ENCODE data around the gene RPS6KA5. TPM values are rescaled to one million over a fixed set of nuclear protein-coding genes. Genes with fewer than 3 reads are reported as not detected.
"Not testable (repeated sequence)": the region's sequence is repeated elsewhere in the genome, so short reads cannot be mapped to it uniquely, and the experiment has no call there.

RPS6KA5 gene
- total RNA-seq, 1 experiment from 2014 or later: 2.6 TPM

- Histone ChIP-seq H3K36me3 (ENCODE audit: control insufficient read depth, insufficient read depth, low read length) (no peaks in the 10 kb centered on the region), H3K4me1 (ENCODE audit: control insufficient read depth, insufficient read depth, low read length) (no peaks in the 10 kb centered on the region), H3K27ac (ENCODE audit: low read length) (no peak overlapping the region), H3K27me3 (ENCODE audit: control insufficient read depth, insufficient read depth, low read length) (no peaks in the 10 kb centered on the region), H3K4me3 (ENCODE audit: low read depth in 2 of 2, low read length in 2 of 2) (no peak overlapping the region), H3K9me3 (ENCODE audit: control insufficient read depth, insufficient read depth, low read depth, low read length) (no peaks in the 10 kb centered on the region)
- ChIA-PET CTCF (no interaction called here), POLR2A (no interaction called here)
- DNase-seq (ENCODE audit: low read depth, low spot score) (no peak), ATAC-seq (no peak)
- no TSS peak for BruUV-seq (replicated peaks)
- intact Hi-C loops (cut with micrococcal nuclease; ENCODE audit: unreplicated experiment) (no loop called here), in situ Hi-C loops (cut with HindIII; ENCODE audit: low pct_unique_long_range_greater_than_20kb, low sequenced_read_pairs) (no loop called here)
- no peak for TF ChIP-seq REST (IDR thresholded peaks at IDR 0.05; ENCODE audit: insufficient read depth in 1 of 2, low read depth in 2 of 2, low read length in 1 of 2)
- no peak for TF ChIP-seq TCF7L2 (IDR thresholded peaks at IDR 0.05; ENCODE audit: low read depth, low read length)
- TF ChIP-seq POLR2AphosphoS5 (IDR thresholded peaks at IDR 0.05; ENCODE audit: low read depth, low read length): no peak
- TF ChIP-seq CTCF (IDR thresholded peaks at IDR 0.05): no peak
- no peak for TF ChIP-seq SIN3A (IDR thresholded peaks at IDR 0.05; ENCODE audit: borderline replicate concordance, insufficient read depth, low read depth, low read length)
Observed at GRCh38 chr14:90981636-90982035, 78.8 kb downstream of the RPS6KA5 start.

- intact Hi-C loops (cut with micrococcal nuclease; ENCODE audit: unreplicated experiment); H3K4me1 ChIP-seq (ENCODE audit: control insufficient read depth, insufficient read depth, low read length); POLR2A ChIA-PET; H3K9me3 ChIP-seq (ENCODE audit: control insufficient read depth, insufficient read depth, low read depth, low read length); H3K27me3 ChIP-seq (ENCODE audit: control insufficient read depth, insufficient read depth, low read length); H3K27ac ChIP-seq (ENCODE audit: low read length); H3K36me3 ChIP-seq (ENCODE audit: control insufficient read depth, insufficient read depth, low read length); H3K4me3 ChIP-seq (ENCODE audit: low read depth in 2 of 2, low read length in 2 of 2); BruUV-seq (replicated peaks); CTCF ChIA-PET; in situ Hi-C loops (cut with HindIII; ENCODE audit: low pct_unique_long_range_greater_than_20kb, low sequenced_read_pairs); DNase-seq (ENCODE audit: low read depth, low spot score); ATAC-seq: not testable (repeated sequence)
Observed at GRCh38 chr14:90980636-90981035, 79.8 kb downstream of the RPS6KA5 start.

GRCh38 chr14:90979515-90979914 is 80.9 kb downstream of the RPS6KA5 start:
- no TSS peak for BruUV-seq (replicated peaks)
- no peak for TF ChIP-seq REST (IDR thresholded peaks at IDR 0.05; ENCODE audit: insufficient read depth in 1 of 2, low read depth in 2 of 2, low read length in 1 of 2)
- no peak for TF ChIP-seq SIN3A (IDR thresholded peaks at IDR 0.05; ENCODE audit: borderline replicate concordance, insufficient read depth, low read depth, low read length)
- TF ChIP-seq POLR2AphosphoS5 (IDR thresholded peaks at IDR 0.05; ENCODE audit: low read depth, low read length): no peak
- TF ChIP-seq TCF7L2 (IDR thresholded peaks at IDR 0.05; ENCODE audit: low read depth, low read length): no peak
- TF ChIP-seq CTCF (IDR thresholded peaks at IDR 0.05): no peak
- CTCF ChIA-PET: no interaction called here

More at GRCh38 chr14:90979515-90979914, 80.9 kb downstream of the RPS6KA5 start:
- H3K9me3 ChIP-seq (ENCODE audit: control insufficient read depth, insufficient read depth, low read depth, low read length): no peaks in the 10 kb centered on the region
- no peak overlapping the region for H3K27ac ChIP-seq (ENCODE audit: low read length)
- ATAC-seq: no peak
- intact Hi-C loops (cut with micrococcal nuclease; ENCODE audit: unreplicated experiment): no loop called here
- POLR2A ChIA-PET: no interaction called here
- no peak overlapping the region for H3K4me3 ChIP-seq (ENCODE audit: low read depth in 2 of 2, low read length in 2 of 2)
- no peaks in the 10 kb centered on the region for H3K27me3 ChIP-seq (ENCODE audit: control insufficient read depth, insufficient read depth, low read length)
- in situ Hi-C loops (cut with HindIII; ENCODE audit: low pct_unique_long_range_greater_than_20kb, low sequenced_read_pairs): no loop called here
- DNase-seq (ENCODE audit: low read depth, low spot score): no peak
- no peaks in the 10 kb centered on the region for H3K36me3 ChIP-seq (ENCODE audit: control insufficient read depth, insufficient read depth, low read length)
- no peaks in the 10 kb centered on the region for H3K4me1 ChIP-seq (ENCODE audit: control insufficient read depth, insufficient read depth, low read length)
